Erythroblast (primary cell): ENCODE results near the gene NKX6-2.
"Not testable (repeated sequence)": the region's sequence is repeated elsewhere in the genome, so short reads cannot be mapped to it uniquely, and the experiment has no call there.

Experiments
- DNase-seq, 2 experiments: peaks; one replicate each; lab custom pipeline; 2025; lab: John Stamatoyannopoulos, UW
- GATA1 ChIP-seq: IDR thresholded peaks from 2 replicates; pipeline ENCODE4 v1.6.1; 2011; ENCODE audit warnings: low read depth, mild to moderate bottlenecking, control low read depth, low read length, moderate library complexity
- POLR2A ChIP-seq: IDR thresholded peaks from 2 replicates; pipeline ENCODE4 v1.6.1; 2011; ENCODE audit warnings: mild to moderate bottlenecking, low read length

The NKX6-2 gene

GRCh38 chr10:132753596-132753995, 32.4 kb downstream of the NKX6-2 start:
- TF ChIP-seq POLR2A (no peak), GATA1 (no peak)
- no peak for DNase-seq

- no peak for TF ChIP-seq POLR2A
- no peak for TF ChIP-seq GATA1
- no peak for DNase-seq
These were observed 33.0 kb downstream of the NKX6-2 start for GRCh38 chr10:132752961-132753360.

- no peak for DNase-seq
- TF ChIP-seq GATA1, result no peak
- TF ChIP-seq POLR2A, result no peak
These were observed 33.6 kb downstream of the NKX6-2 start for GRCh38 chr10:132752378-132752777.

GRCh38 chr10:132750936-132751335, 35.0 kb downstream of the NKX6-2 start:
- no peak for DNase-seq
- TF ChIP-seq POLR2A, result no peak
- no peak for TF ChIP-seq GATA1

GRCh38 chr10:132749371-132749795, 36.6 kb downstream of the NKX6-2 start:
- DNase-seq, result no peak
- TF ChIP-seq GATA1 (no peak), POLR2A (no peak)

- no peak for DNase-seq
- no peak for TF ChIP-seq GATA1
- no peak for TF ChIP-seq POLR2A
These were observed 37.2 kb downstream of the NKX6-2 start for GRCh38 chr10:132748545-132749370.

GRCh38 chr10:132748135-132748534, 37.8 kb downstream of the NKX6-2 start:
- no peak for DNase-seq
- TF ChIP-seq GATA1, result no peak
- TF ChIP-seq POLR2A, result no peak

- TF ChIP-seq POLR2A, result no peak
- no peak for DNase-seq
These were observed 38.9 kb downstream of the NKX6-2 start for GRCh38 chr10:132746801-132747625.

- TF ChIP-seq GATA1 (no peak), POLR2A (no peak)
- no peak for DNase-seq
These were observed 39.6 kb downstream of the NKX6-2 start for GRCh38 chr10:132746386-132746785.

GRCh38 chr10:132745971-132746370, 40.0 kb downstream of the NKX6-2 start:
- TF ChIP-seq POLR2A (no peak), GATA1 (no peak)
- no peak for DNase-seq

GRCh38 chr10:132745511-132745910, 40.4 kb downstream of the NKX6-2 start:
- no peak for DNase-seq
- no peak for TF ChIP-seq POLR2A
- no peak for TF ChIP-seq GATA1

GRCh38 chr10:132744839-132745238, 41.1 kb downstream of the NKX6-2 start:
- TF ChIP-seq POLR2A (no peak), GATA1 (no peak)

GRCh38 chr10:132743925-132744490, 41.9 kb downstream of the NKX6-2 start:
- TF ChIP-seq POLR2A (no peak), GATA1 (no peak)
- DNase-seq, result no peak

More at GRCh38 chr10:132744839-132745238, 41.1 kb downstream of the NKX6-2 start:
- no peak for DNase-seq

- DNase-seq, result not testable (repeated sequence)
These were observed 42.6 kb downstream of the NKX6-2 start for GRCh38 chr10:132743196-132743924.
